ENCODE measurements around the gene SORBS1.

GRCh38 chr10:95597788-95598187 is 36.6 kb upstream of the SORBS1 start:
- TF ChIP-seq CTCF (IDR thresholded peaks at IDR 0.05; ENCODE audit: poor library complexity, severe bottlenecking) (no peak), EZH2 (IDR thresholded peaks at IDR 0.05; ENCODE audit: borderline replicate concordance, insufficient read depth, low read length, poor library complexity, severe bottlenecking) (no peak), EP300 (conservative IDR thresholded peaks at IDR 0.05; ENCODE audit: poor library complexity, severe bottlenecking) (no peak), REST (IDR thresholded peaks at IDR 0.05; ENCODE audit: borderline replicate concordance) (no peak)

All from neural cell (in vitro differentiated cells).